Measurements from ENCODE around the gene VAV1. TPM values are rescaled to one million over a fixed set of nuclear protein-coding genes. Genes with fewer than 3 reads are reported as not detected.

Gene VAV1
- total RNA-seq, 1 experiment from 2014 or later = 0.83 TPM

- ATAC-seq = no peak
- Mint-ChIP-seq H3K9me3 (peaks cover 58% of the 10 kb centered on the region), H3K27ac (no peak overlapping the region), H3K27me3 (ENCODE audit: low read depth) (peaks cover 18% of the 10 kb centered on the region), H3K4me3 (no peak overlapping the region), H3K4me1 (no peaks in the 10 kb centered on the region), H3K36me3 (peaks cover 41% of the 10 kb centered on the region)
- ChIA-PET CTCF (no interaction called here), POLR2A (no interaction called here)
- no peak for DNase-seq (ENCODE audit: low spot score)
- TF ChIP-seq ZNF532 (CRISPR knock-in tag; IDR thresholded peaks at IDR 0.05; ENCODE audit: borderline replicate concordance) (no peak), ZNF416 (CRISPR knock-in tag; IDR thresholded peaks at IDR 0.05) (no peak), HMGA2 (CRISPR knock-in tag; IDR thresholded peaks at IDR 0.05) (no peak), NFE2L1 (CRISPR knock-in tag; IDR thresholded peaks at IDR 0.05) (no peak), TP53 (CRISPR knock-in tag; IDR thresholded peaks at IDR 0.05) (no peak), ZNF121 (CRISPR knock-in tag; IDR thresholded peaks at IDR 0.05) (no peak), ERG (CRISPR knock-in tag; IDR thresholded peaks at IDR 0.05) (no peak), ZNF425 (CRISPR knock-in tag; conservative IDR thresholded peaks at IDR 0.05) (no peak), TEAD1 (CRISPR knock-in tag; IDR thresholded peaks at IDR 0.05) (no peak), ZNF263 (CRISPR knock-in tag; IDR thresholded peaks at IDR 0.05; ENCODE audit: low read depth) (no peak), CDX4 (CRISPR knock-in tag; IDR thresholded peaks at IDR 0.05; ENCODE audit: borderline replicate concordance) (no peak), FOXP4 (CRISPR knock-in tag; IDR thresholded peaks at IDR 0.05) (no peak), CREM (CRISPR knock-in tag; IDR thresholded peaks at IDR 0.05) (no peak), ZNF396 (CRISPR knock-in tag; IDR thresholded peaks at IDR 0.05; ENCODE audit: borderline replicate concordance) (no peak), ZNF512 (CRISPR knock-in tag; IDR thresholded peaks at IDR 0.05; ENCODE audit: borderline replicate concordance) (no peak)
Observed at GRCh38 chr19:6793411-6793810, 20.9 kb downstream of the VAV1 start.
